ENCODE measurements around the gene NPEPL1. TPM values are rescaled to one million over a fixed set of nuclear protein-coding genes. Genes with fewer than 3 reads are reported as not detected.

The NPEPL1 gene
- polyA plus RNA-seq, 2 of the 4 experiments (the other 2 are of a cell fraction) = 8.6 to 34.6 TPM

GRCh38 chr20:58714340-58714922 is 21.8 kb downstream of the NPEPL1 start:
- no peak for TF ChIP-seq NR3C1 (IDR thresholded peaks at IDR 0.05)
- POLR2A ChIA-PET = no interaction called here
- DNase-seq (ENCODE audit: low read depth in 1 of 2, low spot score in 1 of 2) = no peak
- no peaks in the 10 kb centered on the region for H3K4me1 ChIP-seq
- no peak overlapping the region for H3K4me3 ChIP-seq
- H3K4me2 ChIP-seq = no peak overlapping the region
- FAIRE-seq = no peak
- H3K9me3 ChIP-seq = no peaks in the 10 kb centered on the region
- 96% methylated on average over 15 of the region's 16 CpGs for WGBS (ENCODE audit: missing lambda C conversion rate)
- no peak overlapping the region for H3K27ac ChIP-seq
- CTCF ChIA-PET = interaction anchor here (1.0 to 1.3 kb wide), 3 partner anchors 9 to 125 kb away, joined by 3 to 4 read pairs (median 4); no protein-coding TSS in a partner anchor
- ATAC-seq = peak in 1 of 2 experiments; percentile 9; a peak in 1 of 6 replicates

- TF ChIP-seq E2F6 (IDR thresholded peaks at IDR 0.05; ENCODE audit: borderline replicate concordance, low read depth) (no peak), PBX3 (IDR thresholded peaks at IDR 0.05) (no peak), NFE2L2 (conservative IDR thresholded peaks at IDR 0.05; ENCODE audit: low read length) (no peak), ESRRA (IDR thresholded peaks at IDR 0.05; ENCODE audit: borderline replicate concordance, low read length) (no peak), ZFP36 (IDR thresholded peaks at IDR 0.05; ENCODE audit: borderline replicate concordance, partially characterized antibody) (no peak), RAD21 (conservative IDR thresholded peaks at IDR 0.05 in 1 of 2, IDR thresholded peaks at IDR 0.05 in 1 of 2) (no peak), GATA3 (IDR thresholded peaks at IDR 0.05; ENCODE audit: borderline replicate concordance) (no peak), NPAS2 (CRISPR knock-in tag; IDR thresholded peaks at IDR 0.05; ENCODE audit: borderline replicate concordance) (no peak), KDM5A (IDR thresholded peaks at IDR 0.05) (no peak), EP300 (IDR thresholded peaks at IDR 0.05) (no peak), CHD4 (IDR thresholded peaks at IDR 0.05; ENCODE audit: borderline replicate concordance) (no peak), USF2 (IDR thresholded peaks at IDR 0.05) (no peak)
- H3K4me3 ChIP-seq = no peak overlapping the region
- H3K9me3 ChIP-seq = no peaks in the 10 kb centered on the region
- H3K27ac ChIP-seq = no peak overlapping the region
- 93% methylated on average over 8 of the region's 14 CpGs for WGBS (ENCODE audit: missing lambda C conversion rate)
- CTCF ChIA-PET = no interaction called here
- ATAC-seq (no peak), FAIRE-seq (no peak), DNase-seq (ENCODE audit: low read depth in 1 of 2, low spot score in 1 of 2) (no peak)
- no peaks in the 10 kb centered on the region for H3K4me1 ChIP-seq
- POLR2A ChIA-PET = no interaction called here
- H3K4me2 ChIP-seq = no peak overlapping the region
These were observed 22.3 kb downstream of the NPEPL1 start for GRCh38 chr20:58714923-58715351.

- DNase-seq (ENCODE audit: low read depth in 1 of 2, low spot score in 1 of 2) = no peak
- no peak for ATAC-seq
- TF ChIP-seq NR3C1 (IDR thresholded peaks at IDR 0.05) (no peak), JUN (IDR thresholded peaks at IDR 0.05) (no peak), PHF8 (IDR thresholded peaks at IDR 0.05; ENCODE audit: borderline replicate concordance, low read depth) (no peak), KDM5A (IDR thresholded peaks at IDR 0.05) (no peak), TFCP2L1 (CRISPR knock-in tag; IDR thresholded peaks at IDR 0.05) (no peak), CTCF (IDR thresholded peaks at IDR 0.05) (no peak), HMGXB4 (CRISPR knock-in tag; IDR thresholded peaks at IDR 0.05; ENCODE audit: borderline replicate concordance) (no peak), PBX3 (IDR thresholded peaks at IDR 0.05) (no peak), EP300 (IDR thresholded peaks at IDR 0.05) (no peak), RNF2 (IDR thresholded peaks at IDR 0.05; ENCODE audit: borderline replicate concordance, low read depth) (no peak), SREBF2 (IDR thresholded peaks at IDR 0.05) (no peak), FOSL2 (IDR thresholded peaks at IDR 0.05) (no peak), FOSL2 (CRISPR knock-in tag; IDR thresholded peaks at IDR 0.05) (no peak), NPAS2 (CRISPR knock-in tag; IDR thresholded peaks at IDR 0.05; ENCODE audit: borderline replicate concordance) (no peak), E2F6 (IDR thresholded peaks at IDR 0.05; ENCODE audit: borderline replicate concordance, low read depth) (no peak), RFX5 (IDR thresholded peaks at IDR 0.05) (no peak), MYC (IDR thresholded peaks at IDR 0.05; ENCODE audit: borderline replicate concordance, low read length) (no peak), RAD21 (conservative IDR thresholded peaks at IDR 0.05 in 1 of 2, IDR thresholded peaks at IDR 0.05 in 1 of 2) (no peak), CHD4 (IDR thresholded peaks at IDR 0.05; ENCODE audit: borderline replicate concordance) (no peak)
These were observed 22.8 kb downstream of the NPEPL1 start for GRCh38 chr20:58715391-58715800.

More at GRCh38 chr20:58715391-58715800, 22.8 kb downstream of the NPEPL1 start:
- H3K27ac ChIP-seq = no peak overlapping the region
- WGBS (ENCODE audit: missing lambda C conversion rate) = 84% methylated on average over 10 of the region's 11 CpGs
- H3K4me1 ChIP-seq = no peaks in the 10 kb centered on the region
- no peak for FAIRE-seq
- no peak overlapping the region for H3K4me2 ChIP-seq
- no peak overlapping the region for H3K4me3 ChIP-seq
- ChIA-PET POLR2A (no interaction called here), CTCF (no interaction called here)
- H3K9me3 ChIP-seq = no peaks in the 10 kb centered on the region

Measured in A549 (cell line).